NK-92 (cell line): Measurements from ENCODE around the gene INTS6L.

ENCODE experiments used
- DNase-seq: peaks from one replicate; lab custom pipeline; 2025; ENCODE audit not compliant: unreplicated experiment; lab: John Stamatoyannopoulos, UW

The INTS6L gene

DNA sequence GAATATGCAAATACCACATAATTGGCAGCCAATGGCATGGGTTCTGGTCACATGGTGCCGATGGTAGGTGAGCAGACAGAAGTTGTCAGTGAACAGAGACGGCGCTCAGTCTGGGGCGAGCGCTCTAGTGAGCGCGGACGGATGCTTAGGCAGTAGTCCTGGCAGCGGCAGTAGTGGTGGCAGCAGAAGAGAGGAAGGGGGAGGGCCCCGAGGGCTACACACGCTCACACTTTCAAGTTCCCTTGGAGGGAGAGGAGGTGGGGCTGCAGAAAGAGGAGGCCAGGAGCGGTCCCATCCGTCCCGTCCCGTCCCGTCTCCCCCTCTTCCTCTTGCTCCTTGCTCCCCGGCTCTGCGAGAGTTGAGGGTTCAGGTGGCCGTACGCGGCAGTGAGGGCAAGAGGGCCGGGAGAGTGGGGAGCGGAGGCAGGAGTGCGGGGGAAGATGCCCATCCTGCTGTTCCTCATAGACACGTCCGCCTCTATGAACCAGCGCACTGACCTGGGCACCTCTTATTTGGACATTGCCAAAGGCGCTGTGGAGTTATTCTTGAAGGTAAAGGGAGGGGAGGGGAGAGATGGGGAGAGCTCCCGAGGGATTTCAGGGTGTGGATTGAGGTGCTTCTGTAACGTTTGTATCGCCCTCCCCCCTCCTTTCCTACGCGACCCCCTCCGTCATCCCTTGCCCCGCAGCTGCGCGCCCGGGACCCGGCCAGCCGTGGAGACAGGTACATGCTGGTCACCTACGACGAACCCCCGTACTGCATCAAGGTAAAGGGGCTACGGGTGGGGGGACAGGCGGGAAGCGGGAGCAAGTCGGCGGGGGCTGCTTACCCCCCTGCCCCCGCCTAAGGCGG, at the start of gene INTS6L:
Gene INTS6L (plus strand): TSS at position 108 of the 852 bp plus-strand sequence. CDS start 333 bp downstream, at position 441.
- DNase-seq, result no peak

GRCh38 chrX:135476378-135476777, 44.1 kb upstream of the INTS6L start:
- no peak for DNase-seq

DNA sequence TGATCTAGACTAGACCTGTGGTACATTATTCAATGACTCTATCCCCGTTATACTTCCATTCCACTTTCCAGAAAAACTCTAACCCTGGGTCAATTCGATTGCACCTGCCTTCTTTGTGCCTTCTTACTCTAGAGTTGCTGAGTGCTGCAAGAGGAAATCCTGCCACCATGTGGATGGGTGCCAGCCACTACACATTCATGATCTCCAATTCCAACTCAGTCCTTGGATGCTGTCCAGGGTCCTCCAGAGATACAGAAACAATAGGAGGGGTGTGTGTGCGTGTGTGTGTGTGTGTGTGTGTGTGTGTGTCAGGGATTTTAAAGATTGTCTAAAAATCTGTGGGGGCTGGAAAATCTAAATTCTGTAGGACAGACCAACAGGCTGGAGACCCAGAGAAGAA, 42.9 kb upstream of the INTS6L start:
- DNase-seq, result no peak

DNA sequence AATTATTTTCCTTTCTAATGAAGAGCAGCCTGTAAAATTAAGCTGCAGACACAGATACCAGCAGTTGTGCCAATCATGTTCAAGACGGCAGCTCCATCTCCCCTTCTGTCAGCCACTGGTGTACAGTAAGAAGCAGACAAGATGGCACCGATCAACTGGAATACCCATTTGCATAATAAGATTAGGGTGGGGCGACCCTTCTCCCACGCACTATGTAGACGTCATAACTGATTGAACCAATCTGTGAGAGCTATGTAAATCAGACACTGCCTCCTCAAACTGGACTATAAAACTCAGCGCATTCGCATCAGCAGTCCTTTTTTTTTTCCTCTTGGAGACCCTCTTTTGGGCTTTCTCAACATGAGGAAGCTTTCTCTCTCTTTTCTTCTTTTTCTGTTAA, 40.4 kb upstream of the INTS6L start:
- no peak for DNase-seq

GRCh38 chrX:135481696-135482179, 38.7 kb upstream of the INTS6L start:
- DNase-seq, result no peak

DNA sequence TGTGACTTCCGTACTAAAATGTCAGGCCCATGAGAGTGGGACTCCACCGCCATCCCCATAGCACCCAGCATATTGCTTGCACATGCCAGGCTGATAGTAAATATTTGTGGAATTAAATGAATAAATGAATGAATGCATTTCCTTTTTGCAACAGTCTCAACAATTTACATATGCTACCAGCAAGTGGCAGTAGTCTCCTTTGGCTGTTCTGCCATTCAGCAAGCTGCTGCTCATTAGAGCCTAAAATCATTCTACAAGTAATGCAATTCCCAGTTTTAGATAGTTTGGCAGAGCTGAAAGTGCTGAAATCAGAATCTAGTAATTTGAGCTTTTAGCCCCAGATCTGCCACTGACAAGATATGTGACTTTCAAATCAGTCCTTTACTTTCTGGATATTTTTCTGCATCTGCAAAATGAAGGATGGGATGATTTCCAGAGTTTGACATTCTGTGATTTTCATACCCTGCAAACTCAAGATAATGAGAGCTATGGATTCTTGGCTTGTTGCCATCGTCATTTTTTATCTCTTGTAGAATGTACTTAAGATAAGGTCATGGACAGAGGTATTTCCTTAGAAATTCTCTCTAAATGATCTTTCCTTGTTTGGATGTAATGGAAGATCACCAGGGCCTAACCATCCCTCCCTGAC, 35.7 kb upstream of the INTS6L start:
- DNase-seq, result no peak

DNA sequence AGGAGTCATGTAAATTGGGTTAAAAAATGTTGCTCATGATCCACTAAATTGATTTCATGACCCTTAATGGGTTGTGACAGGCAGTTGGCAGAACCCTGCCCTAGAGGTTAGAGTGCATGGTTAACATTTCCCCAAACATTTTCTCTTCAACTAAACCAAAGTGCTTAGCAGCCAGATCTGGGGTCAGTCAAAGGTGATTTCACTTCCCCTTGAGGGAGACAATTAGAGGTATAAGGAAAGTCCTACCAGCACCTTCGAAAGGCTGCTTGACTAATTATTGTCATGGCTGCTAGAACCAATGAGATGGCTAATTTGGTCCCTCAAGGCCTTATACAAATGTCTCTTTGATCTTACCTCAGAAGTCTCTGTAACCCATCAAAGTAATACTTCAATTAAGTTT, 30.9 kb upstream of the INTS6L start:
- no peak for DNase-seq

- no peak for DNase-seq
Observed at GRCh38 chrX:135490979-135491514, 29.4 kb upstream of the INTS6L start.

DNA sequence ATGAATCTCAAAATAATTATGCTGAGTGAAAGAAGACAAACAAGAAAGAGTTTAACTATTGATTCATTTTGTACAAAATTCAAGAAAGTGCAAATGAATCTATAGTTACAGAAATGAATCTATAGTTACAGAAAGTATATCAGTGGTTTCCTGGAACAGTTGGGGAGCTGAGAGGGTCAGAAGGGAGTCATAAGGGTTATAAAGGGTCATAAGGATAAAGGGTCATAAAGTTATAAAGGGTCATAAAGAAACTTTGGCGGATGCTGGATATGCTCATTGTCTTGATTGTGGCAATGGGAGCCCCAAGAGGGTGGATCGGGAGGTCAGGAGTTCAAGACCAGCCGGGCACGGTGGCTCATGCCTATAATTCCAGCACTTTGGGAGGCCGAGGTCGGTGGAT, 26.0 kb upstream of the INTS6L start:
- DNase-seq, result no peak

DNA sequence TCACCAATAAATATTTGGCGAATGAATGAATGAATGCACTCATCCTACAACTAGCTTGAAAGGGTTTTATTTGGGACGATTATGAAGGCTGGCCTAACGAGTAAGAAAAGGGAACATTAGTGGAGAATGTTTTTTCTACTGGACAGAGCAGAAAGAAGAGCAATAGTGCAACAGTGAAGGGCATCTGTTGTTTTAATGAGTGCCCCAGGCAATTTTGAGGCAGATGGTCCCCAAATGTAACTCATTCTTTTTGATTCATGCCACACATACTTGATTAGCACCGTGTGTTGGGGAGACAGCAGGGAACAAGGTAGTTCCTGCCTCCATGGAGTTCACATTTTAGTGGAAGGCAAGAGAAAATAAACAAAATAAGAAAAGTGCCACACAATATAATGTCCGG, 22.7 kb upstream of the INTS6L start:
- no peak for DNase-seq

DNA sequence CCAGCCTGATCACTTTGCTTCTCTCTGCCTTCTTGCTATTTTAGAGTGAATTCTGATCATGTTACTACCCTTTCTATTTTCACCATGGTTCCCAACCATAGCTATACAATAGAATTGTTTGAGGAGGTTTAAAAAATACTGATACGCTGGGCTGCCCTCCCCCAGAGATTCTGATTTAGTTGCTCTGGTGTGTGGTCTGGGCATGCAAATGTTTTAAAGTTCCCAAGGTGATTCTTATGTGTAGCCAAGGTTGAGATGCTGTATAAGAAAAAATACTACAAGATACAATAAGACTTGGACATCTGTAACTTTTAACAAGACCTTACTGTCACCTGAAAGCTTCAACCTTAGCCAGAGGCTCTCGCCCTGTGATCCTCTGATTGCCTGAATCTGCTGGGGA, 22.2 kb upstream of the INTS6L start:
- DNase-seq, result no peak

- DNase-seq, result no peak
Observed at GRCh38 chrX:135505351-135505750, 15.1 kb upstream of the INTS6L start.

- DNase-seq, result no peak
Observed at GRCh38 chrX:135509885-135510284, 10.6 kb upstream of the INTS6L start.

DNA sequence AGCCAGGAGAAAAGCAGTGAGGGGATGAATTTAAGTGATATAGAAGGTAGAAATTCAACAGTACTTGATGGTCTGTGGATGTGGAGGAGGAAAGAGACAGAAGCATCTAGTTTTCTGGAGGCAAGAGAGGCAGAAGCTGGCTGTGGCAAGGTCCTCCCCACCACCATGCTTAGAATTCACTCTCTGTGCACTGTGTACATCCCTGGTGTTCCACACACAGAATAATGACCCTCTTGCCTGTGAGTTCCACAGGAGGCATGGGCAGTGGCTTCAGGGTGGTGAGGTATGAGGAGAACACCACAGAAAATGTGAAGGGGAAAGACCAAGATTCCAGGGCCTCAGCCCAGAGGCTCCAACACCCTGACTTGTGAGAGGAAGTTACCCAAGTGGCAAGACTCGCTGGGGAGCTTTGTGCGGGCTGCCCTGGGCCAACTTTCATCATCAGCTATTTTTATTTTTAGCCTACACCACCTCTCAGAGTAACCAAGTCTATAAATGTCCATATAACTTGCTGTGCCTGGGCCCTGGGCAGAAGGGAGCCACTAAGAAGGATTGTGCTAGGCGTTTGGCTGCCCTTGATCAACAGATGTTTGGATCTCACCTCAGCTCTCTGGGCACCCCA, 7.8 kb upstream of the INTS6L start:
- DNase-seq, result no peak

GRCh38 chrX:135513130-135513515, 7.3 kb upstream of the INTS6L start:
- DNase-seq, result no peak

DNA sequence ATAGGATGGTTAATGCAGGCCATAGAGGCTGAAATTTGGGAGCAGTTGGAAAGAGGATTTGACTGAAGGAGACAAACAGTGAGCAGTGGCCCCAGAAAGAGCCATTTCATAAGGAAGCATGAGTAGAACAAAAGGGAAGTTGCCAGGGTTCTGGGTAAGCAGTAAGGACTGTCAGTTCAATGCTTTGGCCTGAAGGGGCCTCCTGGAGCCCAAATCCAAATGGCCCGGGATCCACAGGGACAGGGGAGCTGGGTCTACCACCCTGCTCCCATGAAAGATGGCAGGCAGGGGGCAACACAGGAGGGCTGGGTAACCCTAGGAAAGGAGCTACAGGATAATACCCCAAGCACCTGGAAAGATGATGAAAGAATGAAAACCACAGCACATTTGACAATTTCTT, 4.1 kb upstream of the INTS6L start:
- DNase-seq, result no peak

- no peak for DNase-seq
Observed at GRCh38 chrX:135518161-135518560, 2.3 kb upstream of the INTS6L start.

- DNase-seq, result no peak
Observed at GRCh38 chrX:135520022-135520552, 373 bp upstream of the INTS6L start.

DNA sequence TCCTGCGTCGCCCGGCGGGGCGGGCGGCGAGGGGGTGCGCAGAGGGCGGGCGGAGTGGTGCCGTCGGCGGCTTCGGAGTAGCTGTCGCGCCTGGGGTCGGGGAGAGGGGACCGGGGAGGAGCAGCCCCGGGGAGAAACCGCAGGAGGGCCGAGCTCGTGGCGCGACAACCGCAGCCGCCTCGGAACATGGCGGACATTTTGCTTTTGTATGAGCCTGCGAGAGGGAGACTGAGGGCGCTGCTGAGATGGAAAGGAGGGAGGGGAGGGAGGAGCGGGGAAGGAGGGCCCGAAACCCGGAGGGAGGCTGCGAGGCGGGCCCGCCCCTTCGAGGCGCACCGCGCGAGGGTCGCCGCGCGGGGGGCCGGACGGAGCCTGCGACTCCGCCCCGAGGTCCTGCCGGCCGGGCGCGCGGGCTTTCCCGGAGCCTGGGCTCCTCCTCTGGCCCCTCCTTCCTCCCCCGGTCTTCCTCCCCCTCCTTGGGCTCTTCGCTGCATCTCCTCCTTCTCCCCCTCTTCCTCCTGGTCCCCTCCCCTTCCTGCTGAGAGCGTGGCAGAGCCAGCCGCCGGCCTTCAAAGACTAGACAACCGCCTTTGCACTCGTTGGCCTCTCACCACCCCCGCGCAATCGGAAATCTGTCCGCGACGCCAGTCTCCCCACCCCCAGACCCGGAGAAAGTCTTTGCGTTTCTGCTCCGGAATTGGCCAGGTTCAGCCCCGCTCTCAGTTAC, 1.1 kb downstream of the INTS6L start:
- DNase-seq, result peak; percentile 11

DNA sequence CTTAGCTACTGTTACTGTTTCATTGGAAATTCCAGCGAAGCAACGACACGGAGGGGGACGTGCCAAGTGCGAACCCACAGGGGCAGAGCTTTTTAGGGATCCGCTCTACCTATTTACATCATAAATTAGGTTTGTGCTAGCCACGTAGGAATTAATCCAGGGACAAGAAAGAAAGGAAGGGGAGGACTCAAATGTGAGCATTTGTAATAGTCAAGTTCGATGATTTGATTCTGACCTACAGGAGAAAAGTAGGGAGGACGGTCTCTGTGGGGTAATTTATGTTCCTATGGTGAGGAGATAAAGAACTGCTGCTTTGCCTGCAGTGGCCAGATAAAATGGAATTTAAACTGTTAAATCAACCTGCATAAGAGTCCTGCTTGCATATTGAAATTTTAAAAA, 1.7 kb downstream of the INTS6L start:
- DNase-seq, result no peak
